Measurements from ENCODE around the gene ATP6AP1.
A peak's percentile ranks its signal among the peaks of the same experiment; 100 is the strongest.

Gene ATP6AP1

DNA sequence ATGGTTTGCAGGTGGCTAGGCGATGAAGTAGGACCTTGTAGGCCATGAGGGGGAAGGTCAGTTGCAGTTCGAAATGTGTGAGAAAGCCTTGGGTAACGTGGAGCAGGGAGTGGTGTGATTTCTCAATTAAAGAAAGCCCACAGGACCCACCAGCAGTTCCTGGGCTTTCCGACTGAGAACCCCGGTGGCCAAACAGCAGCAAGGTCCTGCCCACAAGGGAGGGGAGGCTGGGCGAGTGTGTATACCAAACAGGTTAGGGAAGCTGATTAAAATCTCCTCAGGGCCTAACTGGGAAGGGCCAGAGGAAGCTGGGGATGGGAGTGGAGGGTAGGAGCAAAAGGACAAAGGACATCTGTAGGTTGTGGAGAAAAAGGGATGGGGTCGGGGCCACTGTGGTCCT is 2.4 kb downstream of the ATP6AP1 start:
- DNase-seq, result peak in 1 of 2 donors; percentile 45

DNA sequence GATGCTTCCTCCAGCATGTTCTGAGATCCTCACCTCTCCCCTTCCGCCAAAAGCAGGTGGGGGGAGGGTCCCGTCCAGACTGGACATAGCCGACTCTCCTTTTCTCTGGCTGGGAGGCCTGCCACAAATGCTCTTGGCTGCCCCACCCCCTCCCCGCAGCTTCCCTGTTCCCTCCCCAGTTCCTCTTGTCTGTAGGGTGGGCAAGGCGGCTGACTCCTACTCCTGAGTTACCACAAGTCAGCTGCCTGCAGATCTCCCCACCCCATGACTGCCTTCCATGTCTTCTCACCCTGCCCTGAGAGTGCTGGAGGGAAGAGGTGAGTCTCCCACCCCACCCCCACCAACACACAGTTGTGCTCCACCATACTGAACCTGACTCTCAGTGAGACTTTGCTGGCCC is 2.9 kb downstream of the ATP6AP1 start:
- peak in 1 of 2 donors; percentile 35 for DNase-seq

DNA sequence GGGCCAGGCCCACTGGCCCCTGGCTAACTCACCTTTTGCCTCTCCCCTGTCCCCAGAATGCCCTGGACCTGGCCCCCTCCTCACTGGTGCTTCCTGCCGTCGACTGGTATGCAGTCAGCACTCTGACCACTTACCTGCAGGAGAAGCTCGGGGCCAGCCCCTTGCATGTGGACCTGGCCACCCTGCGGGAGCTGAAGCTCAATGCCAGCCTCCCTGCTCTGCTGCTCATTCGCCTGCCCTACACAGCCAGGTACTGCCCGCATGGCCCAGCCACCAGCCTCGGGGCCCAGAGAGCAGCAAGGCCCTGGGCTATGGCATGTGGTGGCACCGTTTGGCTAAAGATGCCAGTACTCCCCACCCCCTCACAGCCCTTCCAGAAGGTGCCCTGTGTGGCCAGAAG is 3.7 kb downstream of the ATP6AP1 start:
- DNase-seq, result no peak

DNA sequence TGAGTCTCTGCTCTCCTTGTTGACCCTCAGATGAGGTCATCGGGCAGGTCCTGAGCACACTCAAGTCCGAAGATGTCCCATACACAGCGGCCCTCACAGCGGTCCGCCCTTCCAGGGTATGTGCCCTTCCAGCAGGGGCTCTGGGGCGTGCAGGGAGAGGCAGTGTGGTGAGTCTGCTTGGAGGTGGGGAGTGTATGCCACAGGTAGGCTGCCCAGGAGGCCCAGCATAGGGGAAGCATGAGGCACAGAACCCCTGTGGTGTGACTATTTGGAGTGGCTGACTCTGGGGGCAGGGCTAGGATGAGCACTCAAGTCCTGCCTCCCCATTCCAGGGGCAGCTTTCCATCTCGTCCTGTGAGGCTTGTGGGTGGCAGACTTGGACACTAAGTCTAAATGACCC is 5.1 kb downstream of the ATP6AP1 start:
- DNase-seq, result no peak

DNA sequence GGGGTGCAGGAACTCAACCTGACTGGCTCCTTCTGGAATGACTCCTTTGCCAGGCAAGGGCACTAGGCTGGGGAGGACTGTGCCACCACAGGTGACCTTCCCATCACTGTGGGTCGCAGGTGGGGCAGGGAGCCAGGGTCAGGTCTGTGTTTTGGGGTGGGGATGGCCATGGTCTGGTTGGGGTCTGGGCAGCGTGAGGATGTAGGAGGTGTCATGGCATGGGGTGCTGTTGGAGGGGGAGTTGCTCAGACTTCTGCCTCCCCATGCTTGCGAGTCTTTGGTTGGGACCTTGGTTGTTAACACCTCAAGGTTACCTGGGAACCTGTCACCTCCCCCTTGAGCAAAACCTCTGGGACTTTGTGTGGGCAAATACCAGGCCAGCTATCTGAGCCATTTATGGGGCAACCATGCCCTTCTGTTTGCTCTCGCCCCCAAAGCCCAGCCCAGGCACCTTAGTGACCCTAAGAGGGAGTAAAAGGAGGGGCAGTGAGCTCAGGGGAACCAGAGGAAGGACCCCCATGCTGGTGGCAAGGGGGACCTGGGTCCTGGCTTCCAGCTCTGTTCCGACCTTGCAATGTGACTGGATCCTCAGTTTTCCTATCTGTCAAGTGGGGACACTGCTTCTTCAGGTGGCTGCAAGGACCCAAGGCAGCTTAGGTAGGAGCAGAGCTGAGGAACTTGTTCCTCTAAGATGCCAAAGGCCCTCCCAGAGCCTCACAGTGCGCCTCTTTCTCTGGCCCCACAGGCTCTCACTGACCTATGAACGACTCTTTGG is 6.1 kb downstream of the ATP6AP1 start:
- DNase-seq, result no peak

DNA sequence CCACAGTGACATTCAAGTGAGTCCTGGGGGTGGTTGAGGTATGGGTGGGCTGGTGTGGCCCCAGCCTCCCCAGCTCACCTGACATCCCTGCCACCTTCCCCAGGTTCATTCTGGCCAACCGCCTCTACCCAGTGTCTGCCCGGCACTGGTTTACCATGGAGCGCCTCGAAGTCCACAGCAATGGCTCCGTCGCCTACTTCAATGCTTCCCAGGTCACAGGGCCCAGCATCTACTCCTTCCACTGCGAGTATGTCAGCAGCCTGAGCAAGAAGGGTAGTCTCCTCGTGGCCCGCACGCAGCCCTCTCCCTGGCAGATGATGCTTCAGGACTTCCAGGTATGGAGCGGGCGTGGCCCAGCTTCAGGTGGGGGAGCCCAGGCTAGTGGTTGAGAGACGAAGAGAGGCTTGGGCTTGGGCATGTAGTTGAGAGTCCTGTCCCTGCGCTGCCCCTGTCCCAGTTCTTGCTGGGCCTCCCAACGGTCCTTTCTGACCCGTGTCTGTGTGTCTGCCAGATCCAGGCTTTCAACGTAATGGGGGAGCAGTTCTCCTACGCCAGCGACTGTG is 6.8 kb downstream of the ATP6AP1 start:
- DNase-seq, result no peak

DNA sequence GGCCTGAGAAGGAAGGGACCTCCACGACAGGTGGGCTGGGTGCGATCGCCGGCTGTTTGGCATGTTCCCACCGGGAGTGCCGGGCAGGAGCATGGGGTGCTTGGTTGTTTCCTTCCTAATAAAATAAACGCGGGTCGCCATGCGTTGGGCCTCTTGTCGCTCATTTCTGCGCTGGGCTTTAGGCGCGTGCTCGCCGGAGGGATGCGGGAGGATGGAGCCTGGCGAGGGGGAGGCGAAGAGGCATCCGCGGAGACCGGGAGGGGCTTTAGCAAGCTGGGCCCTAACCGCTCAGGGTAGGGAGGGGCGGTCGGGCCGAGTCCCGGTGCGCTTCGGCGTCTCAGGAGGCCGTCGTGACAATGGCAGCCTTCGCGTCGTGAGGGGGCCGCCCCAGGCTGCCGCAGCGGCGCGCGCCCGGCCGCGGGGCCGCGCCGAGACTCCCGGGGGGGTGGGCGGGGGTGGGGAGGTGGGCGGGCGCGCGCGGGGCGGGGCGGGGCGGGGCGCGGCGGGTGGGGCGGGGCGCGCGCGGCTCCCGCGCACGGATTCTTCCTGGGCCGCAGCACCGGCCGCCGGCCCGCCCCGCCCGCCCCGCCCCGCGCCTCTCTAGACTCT is 8.0 kb downstream of the ATP6AP1 start:
- DNase-seq, result peak; percentile 48 to 71

DNA sequence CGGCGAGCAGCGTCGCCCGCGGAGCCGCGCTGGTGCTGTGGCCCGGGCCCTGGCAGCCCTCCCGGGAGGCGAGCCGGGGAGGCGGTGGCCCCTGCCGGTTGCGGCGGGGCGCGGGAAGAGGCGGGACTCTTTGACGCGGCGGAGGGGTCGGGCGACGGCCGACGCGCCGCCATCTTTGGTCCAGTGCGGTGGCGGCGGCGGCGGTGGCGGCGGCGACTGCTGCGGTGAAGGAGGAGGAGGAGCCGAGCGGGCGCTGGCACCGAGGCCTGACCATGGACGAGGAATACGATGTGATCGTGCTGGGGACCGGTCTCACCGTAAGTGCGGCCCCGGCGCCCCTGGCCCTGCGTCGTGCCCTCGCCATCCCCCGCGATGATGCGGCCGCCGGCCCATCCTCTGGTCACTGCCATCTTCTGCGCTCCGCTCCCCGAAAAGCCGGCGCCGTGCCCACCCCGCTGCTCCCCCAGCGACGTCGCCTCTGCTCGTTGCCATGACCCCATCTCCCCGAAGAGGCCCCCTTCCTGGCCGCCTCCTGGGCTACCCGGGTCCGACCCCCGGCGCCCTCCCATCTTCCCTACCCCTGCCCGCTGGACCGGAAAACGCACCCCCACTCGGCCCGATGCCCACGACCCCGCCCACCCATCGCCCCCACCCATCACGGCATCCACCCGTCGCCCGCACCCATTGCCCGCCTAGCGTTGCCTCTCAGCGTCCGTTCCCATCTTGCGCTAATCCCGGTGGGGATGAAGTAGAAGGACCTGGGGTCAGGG is 8.7 kb downstream of the ATP6AP1 start, which contains the start of gene GDI1:
TSS of gene GDI1 (plus strand) at position 172 of the 770 bp plus-strand sequence. CDS start at position 273, 101 bp downstream.
- DNase-seq, result peak; percentile 54 to 65

DNA sequence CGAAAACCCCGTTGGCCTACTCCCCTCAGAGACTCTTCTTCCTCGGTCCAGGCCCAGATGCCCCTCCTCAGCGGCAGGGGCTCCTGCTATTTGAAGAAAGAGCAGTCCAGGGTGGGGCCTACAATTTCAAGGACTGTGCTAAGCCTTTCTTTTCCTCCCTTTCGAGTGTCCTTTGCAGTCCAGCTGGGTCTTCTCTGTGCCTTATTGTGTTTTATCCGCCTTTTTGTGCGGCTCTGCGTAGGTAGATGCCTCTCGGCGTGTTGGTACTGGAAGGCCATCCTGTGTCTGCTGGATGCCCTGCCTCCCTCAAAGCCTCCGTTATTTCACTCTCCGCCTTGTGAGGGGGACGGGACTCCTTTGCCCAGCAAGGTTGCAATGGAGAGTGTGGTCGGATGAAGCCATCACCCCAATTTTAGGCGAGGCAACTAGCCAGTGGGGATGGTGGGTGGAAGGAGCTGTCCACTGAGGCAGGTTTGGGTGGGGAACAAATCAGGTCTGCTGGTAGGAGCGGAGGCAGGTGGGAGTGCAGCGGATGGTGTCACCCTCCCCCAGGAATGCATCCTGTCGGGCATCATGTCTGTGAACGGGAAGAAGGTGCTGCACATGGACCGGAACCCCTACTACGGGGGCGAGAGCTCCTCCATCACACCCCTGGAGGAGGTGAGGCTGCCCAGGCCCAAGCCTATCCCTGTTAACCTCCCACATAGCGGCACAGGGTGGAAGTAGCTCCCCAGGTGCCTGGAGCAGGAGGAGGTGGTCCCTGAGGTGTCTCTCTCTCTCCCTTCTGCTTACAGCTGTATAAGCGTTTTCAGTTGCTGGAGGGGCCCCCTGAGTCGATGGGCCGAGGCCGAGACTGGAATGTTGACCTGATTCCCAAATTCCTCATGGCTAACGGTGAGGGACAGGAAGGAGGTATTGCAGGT is 9.8 kb downstream of the ATP6AP1 start:
- no peak for DNase-seq

DNA sequence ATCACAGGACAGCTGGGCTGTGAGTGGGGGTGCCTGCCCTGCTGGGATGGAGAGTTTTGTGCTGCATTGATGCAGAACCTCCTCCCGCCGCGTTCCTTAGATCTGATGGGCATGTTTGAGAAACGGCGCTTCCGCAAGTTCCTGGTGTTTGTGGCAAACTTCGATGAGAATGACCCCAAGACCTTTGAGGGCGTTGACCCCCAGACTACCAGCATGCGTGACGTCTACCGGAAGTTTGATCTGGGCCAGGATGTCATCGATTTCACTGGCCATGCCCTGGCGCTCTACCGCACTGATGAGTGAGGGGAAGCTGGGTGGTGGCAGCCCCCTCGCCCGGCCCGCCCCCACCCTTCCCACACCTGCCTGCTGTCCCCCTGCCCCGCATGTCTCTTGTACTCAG is 11.4 kb downstream of the ATP6AP1 start:
- DNase-seq, result no peak

DNA sequence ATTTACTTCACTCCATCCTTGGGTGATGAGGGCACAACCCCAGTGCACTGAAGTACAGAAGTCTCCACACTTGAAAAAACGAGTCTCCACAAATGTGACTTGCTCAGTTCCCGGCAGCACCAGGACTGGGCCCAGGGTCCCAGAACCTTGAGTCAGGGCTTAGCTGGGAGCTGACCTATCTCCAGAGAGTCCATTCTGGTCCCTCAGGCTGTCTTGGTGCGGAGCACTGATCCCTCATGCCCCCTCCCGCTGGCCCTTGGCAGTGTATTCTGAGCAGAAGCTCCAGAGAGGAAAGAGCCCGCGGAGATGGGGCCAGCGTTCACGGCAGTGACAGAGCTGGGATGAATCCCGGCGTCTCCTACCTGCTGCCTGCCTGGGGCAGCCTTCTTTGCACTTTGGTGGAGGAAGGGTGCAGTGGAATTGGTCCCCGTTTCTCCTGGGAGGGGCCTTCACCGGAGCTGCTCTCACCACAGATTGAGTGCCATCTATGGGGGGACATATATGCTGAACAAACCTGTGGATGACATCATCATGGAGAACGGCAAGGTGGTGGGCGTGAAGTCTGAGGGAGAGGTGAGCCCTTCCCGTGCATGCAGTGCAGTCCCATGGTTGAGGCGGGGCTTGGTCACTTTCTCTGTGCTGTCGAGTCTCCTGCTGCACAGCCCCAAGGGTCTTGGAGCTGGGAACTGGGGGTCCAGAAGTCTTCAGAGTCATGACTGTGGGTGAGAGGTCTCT is 12.3 kb downstream of the ATP6AP1 start:
- DNase-seq, result no peak

DNA sequence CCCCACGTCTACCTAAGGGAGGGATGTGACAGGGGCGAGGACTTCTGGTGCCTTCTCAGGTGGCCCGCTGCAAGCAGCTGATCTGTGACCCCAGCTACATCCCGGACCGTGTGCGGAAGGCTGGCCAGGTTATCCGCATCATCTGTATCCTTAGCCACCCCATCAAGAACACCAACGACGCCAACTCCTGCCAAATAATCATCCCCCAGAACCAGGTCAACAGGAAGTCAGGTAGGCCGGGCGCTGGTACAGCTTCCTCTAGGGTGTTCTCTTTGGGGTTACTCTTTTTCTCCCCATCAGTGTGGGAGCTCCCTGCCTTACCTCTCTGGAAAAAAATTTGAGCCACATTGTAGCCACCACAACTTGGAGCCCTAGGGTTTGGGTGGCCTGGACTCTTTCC is 13.1 kb downstream of the ATP6AP1 start:
- no peak for DNase-seq

DNA sequence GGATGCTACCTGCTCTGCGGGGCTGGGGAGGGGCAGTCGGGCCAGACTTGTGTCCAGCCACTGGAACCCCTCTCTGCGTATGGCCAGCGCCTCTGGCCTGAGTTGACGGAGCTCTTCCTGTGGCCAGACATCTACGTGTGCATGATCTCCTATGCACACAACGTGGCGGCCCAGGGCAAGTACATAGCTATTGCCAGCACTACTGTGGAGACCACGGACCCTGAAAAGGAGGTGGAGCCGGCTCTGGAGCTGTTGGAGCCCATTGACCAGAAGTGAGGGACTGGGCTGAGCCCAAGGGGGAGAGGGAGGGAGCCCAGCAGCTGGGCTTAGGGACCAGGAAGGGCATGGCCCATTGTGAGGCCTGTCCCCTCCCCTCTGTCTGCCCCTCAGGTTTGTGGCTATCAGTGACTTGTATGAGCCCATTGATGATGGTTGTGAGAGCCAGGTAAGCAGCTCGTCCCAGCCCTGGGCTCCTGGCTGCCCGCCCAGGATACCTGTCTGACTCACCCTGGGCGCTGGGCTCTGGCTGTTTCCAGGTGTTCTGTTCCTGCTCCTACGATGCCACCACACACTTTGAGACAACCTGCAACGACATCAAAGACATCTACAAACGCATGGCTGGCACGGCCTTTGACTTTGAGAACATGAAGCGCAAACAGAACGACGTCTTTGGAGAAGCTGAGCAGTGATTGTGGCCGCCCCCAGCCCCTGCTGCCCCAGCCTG is 13.7 kb downstream of the ATP6AP1 start:
- no peak for DNase-seq

DNA sequence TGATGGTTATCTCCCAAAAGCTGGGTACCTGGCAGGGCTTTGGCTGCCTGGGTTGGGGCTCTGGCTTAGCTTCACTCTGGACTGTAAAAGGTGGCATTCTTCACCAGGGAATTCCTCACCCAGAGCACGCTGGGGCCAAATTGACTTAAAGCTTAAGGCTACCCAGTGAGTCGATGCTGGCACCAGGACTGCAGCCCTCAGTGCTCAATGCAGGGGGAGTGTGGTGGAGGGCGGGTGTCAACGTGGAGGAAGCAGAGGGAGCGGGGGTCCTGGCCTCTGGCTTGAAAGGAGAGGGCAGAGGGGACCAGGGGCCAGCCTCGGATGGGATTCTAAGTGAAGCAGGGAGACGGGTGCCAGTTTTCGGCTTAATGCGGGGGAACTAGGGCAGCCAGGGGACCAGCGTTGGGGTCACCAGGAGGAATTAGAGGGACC is 15.0 kb downstream of the ATP6AP1 start:
- no peak for DNase-seq

DNA sequence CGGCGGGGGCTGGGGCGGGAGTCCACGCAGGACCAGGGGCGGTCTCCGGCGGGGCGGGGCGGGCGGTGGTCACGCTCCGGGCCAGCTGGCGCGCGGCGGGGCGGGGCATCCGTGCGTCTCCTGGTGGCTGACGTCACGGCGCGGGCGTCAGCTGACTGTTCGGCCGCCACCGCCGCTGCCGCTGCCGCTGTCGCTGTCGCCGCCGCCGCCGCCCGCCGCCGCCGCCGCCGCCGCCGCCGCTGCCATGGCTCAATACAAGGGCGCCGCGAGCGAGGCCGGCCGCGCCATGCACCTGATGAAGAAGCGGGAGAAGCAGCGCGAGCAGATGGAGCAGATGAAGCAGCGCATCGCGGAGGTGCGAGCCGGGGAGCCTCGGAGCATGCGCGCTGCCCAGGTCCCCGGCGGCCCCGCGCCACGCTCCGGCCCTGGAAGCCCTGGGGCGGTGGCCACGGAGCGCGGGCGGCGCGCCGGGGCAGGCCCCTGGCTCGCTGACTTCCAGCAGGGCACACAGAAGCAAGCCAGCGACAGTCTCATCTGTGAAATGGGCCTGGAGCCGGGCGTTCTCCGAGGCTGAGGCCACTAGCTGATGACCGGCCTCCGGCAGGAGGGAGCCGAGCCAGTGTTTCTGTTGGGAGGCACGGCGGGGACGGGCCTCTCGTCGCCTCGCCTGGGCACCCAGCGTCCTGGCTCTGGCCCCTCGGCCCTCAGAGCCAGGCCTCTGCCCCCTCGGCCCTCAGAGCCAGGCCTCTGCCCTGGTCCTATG is 15.7 kb downstream of the ATP6AP1 start, which contains the start of gene FAM50A:
TSS of gene FAM50A (plus strand) at position 150 of the 763 bp plus-strand sequence. CDS start at position 245, 95 bp downstream.
- DNase-seq, result peak; percentile 71 to 76

DNA sequence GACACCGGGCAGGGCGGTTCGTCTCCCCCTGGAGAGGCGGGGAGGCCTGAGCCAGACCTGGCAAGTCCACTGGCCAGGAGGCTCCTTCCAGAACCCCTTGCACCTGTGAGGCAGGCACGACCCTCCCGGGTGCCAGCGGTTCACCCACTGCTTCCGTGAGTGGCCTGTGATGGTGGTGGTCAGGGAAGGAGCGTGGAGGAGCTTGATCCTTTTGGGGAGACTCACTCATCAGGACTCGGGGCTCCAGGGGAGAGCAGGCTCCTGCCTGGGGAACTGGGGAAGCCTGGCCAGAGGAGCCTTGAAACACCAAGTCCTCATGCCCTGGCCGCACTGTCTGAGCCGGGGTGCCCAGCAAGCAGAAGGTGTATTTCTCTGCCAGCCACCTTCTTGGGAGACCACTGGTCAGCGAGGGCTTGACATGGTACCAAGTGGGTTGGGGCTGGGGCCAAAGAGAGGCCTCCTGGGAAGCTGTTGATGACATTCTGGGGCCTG is 16.3 kb downstream of the ATP6AP1 start:
- no peak for DNase-seq

DNA sequence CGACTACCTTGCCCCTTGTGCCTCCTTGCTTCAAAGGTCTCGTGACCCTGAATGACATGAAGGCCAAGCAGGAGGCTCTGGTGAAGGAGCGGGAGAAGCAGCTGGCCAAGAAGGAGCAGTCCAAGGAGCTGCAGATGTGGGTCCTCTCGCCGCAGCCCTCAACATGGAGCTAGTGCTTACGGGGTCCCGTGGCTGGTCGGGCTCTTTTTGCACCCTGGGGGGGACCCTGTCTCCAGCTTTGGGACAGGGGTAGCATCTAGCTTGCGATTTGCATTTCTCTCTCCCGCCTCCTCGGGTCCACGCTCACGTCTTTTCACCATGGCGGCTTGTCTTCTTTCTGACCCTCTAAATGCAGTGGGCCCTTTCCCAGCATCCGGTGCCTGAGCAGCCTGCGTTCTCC is 17.3 kb downstream of the ATP6AP1 start:
- no peak for DNase-seq

DNA sequence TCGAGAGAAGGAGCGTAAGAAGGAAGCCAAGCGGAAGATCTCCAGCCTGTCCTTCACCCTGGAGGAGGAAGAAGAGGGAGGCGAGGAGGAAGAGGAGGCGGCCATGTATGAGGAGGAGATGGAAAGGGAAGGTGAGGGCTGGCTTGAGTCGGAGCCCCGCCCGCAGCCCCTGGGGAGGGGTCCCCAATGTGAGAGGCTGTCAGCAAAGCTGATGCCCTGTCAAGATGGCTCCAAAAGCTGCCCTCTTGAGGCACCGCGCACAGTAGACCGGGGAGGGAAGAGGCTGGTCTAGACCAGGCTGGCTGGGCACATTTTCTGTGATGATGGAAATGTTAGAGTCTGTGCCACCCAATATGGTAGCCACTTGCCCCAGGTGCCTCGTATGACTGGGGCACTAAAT is 18.0 kb downstream of the ATP6AP1 start:
- no peak for DNase-seq

DNA sequence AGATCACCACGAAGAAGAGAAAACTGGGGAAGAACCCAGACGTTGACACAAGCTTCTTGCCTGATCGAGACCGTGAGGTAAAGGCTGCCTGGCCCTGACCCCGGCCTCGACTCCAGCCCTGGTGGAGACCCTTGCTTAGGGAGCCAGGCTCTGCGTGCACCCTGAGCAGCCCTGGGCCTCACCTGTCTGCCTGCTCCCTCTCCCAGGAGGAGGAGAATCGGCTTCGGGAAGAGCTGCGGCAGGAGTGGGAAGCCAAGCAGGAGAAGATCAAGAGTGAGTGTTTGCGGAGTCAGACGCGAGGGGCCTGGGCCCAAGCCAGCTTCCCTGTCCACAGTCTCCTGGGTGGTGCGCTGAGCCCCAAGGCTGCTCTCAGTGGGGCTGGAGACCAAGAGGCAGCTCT is 20.0 kb downstream of the ATP6AP1 start:
- no peak for DNase-seq

DNA sequence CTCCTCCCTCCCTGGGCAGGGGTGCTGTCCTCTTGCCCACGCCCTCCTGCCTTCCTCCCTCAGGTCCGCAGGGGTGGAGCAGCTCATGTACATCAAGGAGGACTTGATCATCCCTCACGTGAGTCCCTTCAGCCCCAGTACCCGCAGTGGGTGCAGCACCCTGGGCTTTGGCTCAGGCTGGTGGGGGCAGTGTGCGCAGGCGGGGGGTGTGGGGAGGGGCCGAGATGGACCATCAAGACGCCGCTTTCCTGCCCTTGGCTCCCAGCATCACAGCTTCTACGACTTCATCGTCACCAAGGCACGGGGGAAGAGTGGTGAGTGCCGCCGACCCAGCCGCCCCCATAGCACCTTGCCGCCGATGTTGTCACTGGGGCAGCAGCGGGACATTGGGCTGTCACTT is 21.1 kb downstream of the ATP6AP1 start:
- no peak for DNase-seq
